Gastroesophageal sphincter (tissue), 4 donors: ENCODE results near the gene KYAT1. TPM values are rescaled to one million over a fixed set of nuclear protein-coding genes. Genes with fewer than 3 reads are reported as not detected.

Experiments
- ATAC-seq: fragments of 150-250 bp; one replicate; pipeline ENCODE4 v1.9.1; 2016; ENCODE audit warnings: mild to moderate bottlenecking, moderate library complexity
- H3K27ac ChIP-seq, 4 donors: fragments of 200-600 bp; sonication (generic) in 3 of 4; 1 replicate in 3 of 4; 2 replicates in 1 of 4; pipeline ENCODE4 v1.5.1; 2016 to 2019
- H3K27me3 ChIP-seq: fragments of 200-600 bp; sonication (generic); one replicate; pipeline ENCODE4 v1.5.1; 2019
- H3K36me3 ChIP-seq, 2 donors: fragments of 200-600 bp; sonication (generic); one replicate each; pipeline ENCODE4 v1.5.1; 2019; ENCODE audit warnings: control low read depth in 1 of 2
- H3K4me1 ChIP-seq, 3 donors: fragments of 200-600 bp; sonication (generic); 1 replicate in 2 of 3; 2 replicates in 1 of 3; pipeline ENCODE4 v1.5.1; 2016 to 2019; ENCODE audit warnings: control low read depth in 2 of 3
- H3K4me3 ChIP-seq, 2 donors: fragments of 200-600 bp; sonication (generic); one replicate each; pipeline ENCODE4 v1.5.1; 2019; ENCODE audit warnings: mild to moderate bottlenecking in 1 of 2, moderate library complexity in 1 of 2
- H3K9me3 ChIP-seq, 3 donors: fragments of 200-600 bp; sonication (generic); one replicate each; pipeline ENCODE4 v1.5.1; 2017 to 2019; ENCODE audit warnings: control low read depth in 2 of 3
- EP300 ChIP-seq: sonication (generic); formaldehyde crosslinking; IDR thresholded peaks from one replicate; pipeline ENCODE4 v1.6.1; 2017; ENCODE audit warnings: antibody characterized with exemption, mild to moderate bottlenecking
- POLR2A ChIP-seq, 2 donors: fragments of 450-650 bp; IDR thresholded peaks; one replicate each; pipeline ENCODE4 v1.6.1; 2017; ENCODE audit warnings: antibody characterized with exemption in 2 of 2, mild to moderate bottlenecking in 2 of 2, moderate library complexity in 1 of 2
- POLR2AphosphoS5 ChIP-seq: sonication (generic); formaldehyde crosslinking; IDR thresholded peaks from one replicate; pipeline ENCODE4 v1.6.1; 2017; ENCODE audit warnings: antibody characterized with exemption
- WGBS, 2 donors: methylation state at CpG; one replicate each; pipeline ENCODE4 v1.1.5; 2018; ENCODE audit warnings: low coverage in 1 of 2; 5-methylcytosine and 5-hydroxymethylcytosine counted together
- total RNA-seq, 4 donors: library from RNA; depleted of rRNA; stranded (reverse); fragments of >200 nt; gene quantifications; one replicate each; pipeline ENCODE4 v1.1.0, GENCODE V29; 2016
- TF ChIP-seq, protein P1 (sequence below), 4 experiments: fragments of 200-600 bp in 2 of 4; fragments of 450-650 bp in 2 of 4; sonication (generic) in 1 of 4; IDR thresholded peaks; one replicate each; pipeline ENCODE4 v1.5.1; 2017 to 2019; ENCODE audit warnings: antibody characterized with exemption in 4 of 4, mild to moderate bottlenecking in 2 of 4, moderate library complexity in 2 of 4

KYAT1 gene
- total RNA-seq, 4 donors from 2014 or later = 3.4 to 7.9 (median 4.8) TPM

DNA sequence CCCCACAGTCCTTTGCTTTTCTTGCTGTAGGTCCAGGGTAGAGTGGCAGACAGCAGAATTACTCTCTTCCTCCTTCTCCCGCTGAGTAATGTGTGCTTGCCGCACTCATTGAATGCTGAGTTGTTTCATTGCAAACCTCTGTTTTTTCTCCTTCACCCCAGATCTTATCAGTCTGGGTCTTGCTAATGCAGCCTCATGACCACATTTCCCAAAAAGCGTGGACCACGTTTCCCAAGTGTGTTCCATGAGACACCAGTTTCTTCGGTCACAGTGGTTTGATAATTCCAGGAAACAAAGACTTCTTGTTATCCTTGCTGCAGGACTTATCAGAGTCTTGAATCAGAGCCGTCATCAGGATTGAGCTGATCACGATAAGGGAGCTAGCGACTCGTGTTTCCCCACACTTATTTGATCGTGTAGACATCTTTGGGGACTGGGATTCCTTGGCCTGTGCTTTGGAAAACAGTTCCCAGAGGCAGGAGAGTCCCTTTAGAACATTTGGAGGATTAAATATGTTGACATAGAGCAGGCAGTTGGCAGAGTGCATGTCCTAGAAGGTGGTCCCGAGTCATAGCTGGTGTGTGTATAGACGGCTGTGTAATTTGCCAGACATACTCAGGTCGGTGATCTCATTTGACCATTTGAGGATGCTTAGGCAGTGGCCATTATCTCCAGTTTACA, 4.6 kb upstream of the KYAT1 start:
- TF ChIP-seq, protein P1, sequence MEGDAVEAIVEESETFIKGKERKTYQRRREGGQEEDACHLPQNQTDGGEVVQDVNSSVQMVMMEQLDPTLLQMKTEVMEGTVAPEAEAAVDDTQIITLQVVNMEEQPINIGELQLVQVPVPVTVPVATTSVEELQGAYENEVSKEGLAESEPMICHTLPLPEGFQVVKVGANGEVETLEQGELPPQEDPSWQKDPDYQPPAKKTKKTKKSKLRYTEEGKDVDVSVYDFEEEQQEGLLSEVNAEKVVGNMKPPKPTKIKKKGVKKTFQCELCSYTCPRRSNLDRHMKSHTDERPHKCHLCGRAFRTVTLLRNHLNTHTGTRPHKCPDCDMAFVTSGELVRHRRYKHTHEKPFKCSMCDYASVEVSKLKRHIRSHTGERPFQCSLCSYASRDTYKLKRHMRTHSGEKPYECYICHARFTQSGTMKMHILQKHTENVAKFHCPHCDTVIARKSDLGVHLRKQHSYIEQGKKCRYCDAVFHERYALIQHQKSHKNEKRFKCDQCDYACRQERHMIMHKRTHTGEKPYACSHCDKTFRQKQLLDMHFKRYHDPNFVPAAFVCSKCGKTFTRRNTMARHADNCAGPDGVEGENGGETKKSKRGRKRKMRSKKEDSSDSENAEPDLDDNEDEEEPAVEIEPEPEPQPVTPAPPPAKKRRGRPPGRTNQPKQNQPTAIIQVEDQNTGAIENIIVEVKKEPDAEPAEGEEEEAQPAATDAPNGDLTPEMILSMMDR (IDR thresholded peaks at IDR 0.05) = no peak
- TF ChIP-seq EP300 (no peak), POLR2A (IDR thresholded peaks at IDR 0.05) (no peak), POLR2AphosphoS5 (no peak)
- ATAC-seq = no peak
- no peaks in the 10 kb centered on the region for H3K9me3 ChIP-seq
- no peak overlapping the region for H3K4me3 ChIP-seq
- H3K27ac ChIP-seq = peak overlapping the region in 2 of 4 donors; percentile 97
- H3K27me3 ChIP-seq = no peaks in the 10 kb centered on the region
- peaks cover 0 to 86% (median 39%) of the 10 kb centered on the region in 3 donors for H3K4me1 ChIP-seq
- H3K36me3 ChIP-seq = peaks cover 0 to 58% of the 10 kb centered on the region in 2 donors
- 54 to 62% methylated on average over 9 to 10 of the region's 13 CpGs for WGBS, 2 donors

DNA sequence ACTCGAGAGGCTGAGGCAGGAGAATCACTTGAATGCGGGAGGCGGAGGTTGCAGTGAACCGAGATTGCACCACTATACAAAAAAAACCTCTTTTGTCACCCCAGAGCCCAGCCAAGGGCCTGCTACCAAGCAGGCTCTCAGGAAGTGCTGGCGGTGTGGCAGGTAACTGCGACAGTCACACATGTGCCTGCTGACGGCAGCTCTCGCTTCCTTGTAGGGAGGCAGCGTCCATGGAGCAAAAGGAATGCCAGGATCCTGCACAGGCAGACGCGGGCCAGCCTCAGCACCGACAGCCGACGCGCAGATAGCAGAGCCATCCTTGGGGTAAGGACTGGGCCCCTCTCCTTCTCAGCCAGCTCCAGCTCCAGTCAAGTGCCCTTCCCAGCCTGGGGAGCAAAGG, 4.0 kb upstream of the KYAT1 start:
- Histone ChIP-seq H3K36me3 (peaks cover 0 to 58% of the 10 kb centered on the region in 2 donors), H3K4me1 (peaks cover 0 to 86% (median 39%) of the 10 kb centered on the region in 3 donors), H3K9me3 (no peaks in the 10 kb centered on the region), H3K27ac (peak overlapping the region in 3 of 4 donors; percentile 33 to 97 (median 97)), H3K4me3 (no peak overlapping the region), H3K27me3 (no peaks in the 10 kb centered on the region)
- TF ChIP-seq EP300 (no peak), POLR2A (IDR thresholded peaks at IDR 0.05) (no peak), POLR2AphosphoS5 (no peak)
- TF ChIP-seq, protein P1 (IDR thresholded peaks at IDR 0.05) = no peak
- 73 to 85% methylated on average over 8 to 13 of the region's 15 CpGs for WGBS, 2 donors
- ATAC-seq = no peak

DNA sequence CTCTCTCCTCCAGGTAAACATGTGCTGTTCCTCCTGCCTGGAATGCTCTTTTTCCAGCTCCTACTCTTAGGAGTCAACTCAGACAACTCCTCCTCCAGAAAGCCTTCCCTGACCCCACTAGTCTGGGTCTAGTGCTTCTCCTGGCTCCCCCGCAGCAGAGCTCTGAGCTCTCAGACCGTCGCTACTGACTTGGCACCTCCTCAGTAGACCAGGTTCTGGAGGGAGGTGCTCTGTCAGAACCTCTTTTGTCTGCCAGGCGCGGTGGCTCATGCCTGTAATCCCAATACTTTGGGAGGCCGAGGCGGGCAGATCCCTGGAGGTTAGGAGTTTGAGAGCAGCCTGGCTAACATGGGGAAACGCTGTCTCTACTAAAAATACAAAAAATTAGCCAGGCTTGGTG, 3.6 kb upstream of the KYAT1 start:
- no peak for ATAC-seq
- no peaks in the 10 kb centered on the region for H3K27me3 ChIP-seq

DNA sequence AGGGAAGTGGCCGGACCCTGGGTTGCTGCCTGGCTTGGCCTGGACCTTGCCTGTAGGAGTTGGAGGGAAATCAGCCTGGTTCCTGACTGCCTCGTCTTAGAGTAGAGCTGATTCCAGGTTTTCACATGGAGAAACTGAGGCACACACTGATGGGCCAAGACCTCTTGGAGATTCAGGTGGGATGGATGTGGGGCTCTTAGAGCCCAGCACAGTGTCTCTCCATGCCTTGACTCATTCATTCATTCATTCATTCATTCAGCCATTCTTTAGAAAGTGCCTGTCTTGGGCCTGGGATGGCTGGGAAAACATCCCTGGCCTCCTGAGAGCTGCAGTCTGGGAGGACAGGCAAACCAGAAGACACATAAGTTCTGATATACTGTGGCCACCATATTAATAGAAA, 2.4 kb upstream of the KYAT1 start:
- no peak for ATAC-seq
- Histone ChIP-seq H3K27me3 (no peaks in the 10 kb centered on the region), H3K36me3 (peaks cover 0 to 45% of the 10 kb centered on the region in 2 donors), H3K4me3 (peak overlapping the region in 1 of 2 donors; percentile 87), H3K9me3 (no peaks in the 10 kb centered on the region), H3K4me1 (peaks cover 0 to 84% (median 39%) of the 10 kb centered on the region in 3 donors), H3K27ac (peak overlapping the region in 3 of 4 donors; percentile 97 to 100 (median 97))
- TF ChIP-seq EP300 = no peak
- no peak for TF ChIP-seq POLR2AphosphoS5
- TF ChIP-seq, protein P1 (IDR thresholded peaks at IDR 0.05) = no peak
- TF ChIP-seq POLR2A (IDR thresholded peaks at IDR 0.05) = no peak
- WGBS, 2 donors = no CpG with 5 or more reads among the region's 2 CpGs

More for the DNA sequence above, 3.6 kb upstream of the KYAT1 start:
- peaks cover 0 to 55% of the 10 kb centered on the region in 2 donors for H3K36me3 ChIP-seq
- peak overlapping the region in 3 of 4 donors; percentile 33 to 97 (median 97) for H3K27ac ChIP-seq
- TF ChIP-seq EP300 (no peak), POLR2A (IDR thresholded peaks at IDR 0.05) (no peak), POLR2AphosphoS5 (no peak)
- TF ChIP-seq, protein P1 (IDR thresholded peaks at IDR 0.05) = no peak
- peaks cover 0 to 86% (median 39%) of the 10 kb centered on the region in 3 donors for H3K4me1 ChIP-seq
- WGBS, 2 donors = 100% methylated on average over 2 of the region's 8 CpGs; no CpG with 5 or more reads in 1 of the 2 donors
- no peaks in the 10 kb centered on the region for H3K9me3 ChIP-seq
- H3K4me3 ChIP-seq = no peak overlapping the region
